GM21576 (cell line): ENCODE results near the gene YARS1.

ENCODE experiments used
- ATAC-seq: cut with Tn5 transposase; IDR thresholded peaks from one replicate; pipeline ENCODE4 v1.9.1; 2021; ENCODE audit warnings: mild to moderate bottlenecking, moderate library complexity; ENCODE audit not compliant: unreplicated experiment

YARS1 gene

DNA sequence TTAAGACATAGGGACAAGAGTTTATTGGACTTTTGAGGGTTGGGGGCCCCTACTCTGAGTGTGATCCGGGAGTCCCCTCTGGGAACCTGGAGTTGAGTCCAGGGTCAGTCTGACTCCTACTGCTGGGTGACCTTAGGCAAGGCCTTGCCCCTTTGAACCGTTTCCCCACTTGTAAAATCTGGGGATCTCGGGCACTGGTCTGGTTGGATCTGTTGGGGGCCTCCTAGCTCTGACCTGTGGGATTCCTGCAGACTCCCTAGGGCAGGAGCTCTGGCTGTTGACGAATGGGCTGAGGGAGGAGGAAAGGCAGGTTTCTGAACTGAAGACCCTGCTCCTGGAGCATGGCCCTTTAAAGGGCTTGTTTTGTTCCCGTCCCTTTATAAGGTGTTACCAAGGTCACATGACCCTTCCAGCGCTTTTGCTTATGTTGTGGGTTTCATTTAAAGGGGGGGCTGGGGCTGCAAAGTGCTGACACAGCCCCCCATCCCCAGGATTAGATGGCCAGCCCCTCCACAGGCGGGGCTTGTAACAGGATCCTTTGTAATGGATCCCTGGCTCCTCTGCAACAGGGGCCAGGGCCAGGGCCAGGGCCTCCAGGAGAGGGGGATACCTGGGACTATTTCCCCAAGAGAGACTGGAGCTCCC is 50.7 kb downstream of the YARS1 start:
- no peak for ATAC-seq

GRCh38 chr1:32765570-32766327 is 51.4 kb downstream of the YARS1 start:
- no peak for ATAC-seq

DNA sequence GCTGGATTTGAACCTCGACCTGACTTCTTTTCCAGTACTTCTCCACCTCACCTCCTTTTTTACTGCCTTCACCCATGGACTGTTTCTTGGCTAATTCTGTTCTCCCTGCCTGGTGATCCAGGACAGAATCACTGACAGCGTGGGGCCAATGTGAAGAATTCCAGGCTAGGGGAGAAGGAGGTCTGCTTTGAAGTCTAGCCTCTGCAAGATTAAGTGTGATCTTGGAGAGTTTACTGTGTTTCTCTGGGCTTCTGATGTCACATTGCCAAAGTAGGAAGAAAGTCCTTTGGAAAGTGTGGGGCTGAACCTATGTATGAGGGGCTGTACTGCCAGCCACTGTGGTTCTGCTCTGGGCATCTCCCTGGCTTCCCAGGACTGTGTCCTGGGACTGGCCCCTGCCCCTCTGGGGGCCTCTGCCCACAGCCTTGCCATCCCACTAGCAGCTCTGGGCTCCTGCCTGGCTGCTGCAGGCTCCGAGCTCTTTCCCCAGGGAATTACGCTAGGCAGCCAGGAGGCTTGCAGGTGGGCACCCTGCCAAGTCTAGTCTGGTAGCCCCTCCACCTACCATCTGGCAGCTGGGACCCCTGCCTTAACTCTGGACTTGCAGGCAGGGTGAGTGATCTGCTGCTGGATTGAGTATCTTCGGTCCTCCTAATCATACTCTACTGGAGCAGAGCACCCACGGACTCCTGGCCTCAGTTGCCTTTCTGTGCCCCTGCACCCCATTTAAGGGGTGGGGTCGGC is 52.2 kb downstream of the YARS1 start:
- no peak for ATAC-seq

- ATAC-seq: no peak
These were observed 53.9 kb downstream of the YARS1 start for GRCh38 chr1:32763221-32763620.

- no peak for ATAC-seq
These were observed 55.2 kb downstream of the YARS1 start for GRCh38 chr1:32761936-32762335.

DNA sequence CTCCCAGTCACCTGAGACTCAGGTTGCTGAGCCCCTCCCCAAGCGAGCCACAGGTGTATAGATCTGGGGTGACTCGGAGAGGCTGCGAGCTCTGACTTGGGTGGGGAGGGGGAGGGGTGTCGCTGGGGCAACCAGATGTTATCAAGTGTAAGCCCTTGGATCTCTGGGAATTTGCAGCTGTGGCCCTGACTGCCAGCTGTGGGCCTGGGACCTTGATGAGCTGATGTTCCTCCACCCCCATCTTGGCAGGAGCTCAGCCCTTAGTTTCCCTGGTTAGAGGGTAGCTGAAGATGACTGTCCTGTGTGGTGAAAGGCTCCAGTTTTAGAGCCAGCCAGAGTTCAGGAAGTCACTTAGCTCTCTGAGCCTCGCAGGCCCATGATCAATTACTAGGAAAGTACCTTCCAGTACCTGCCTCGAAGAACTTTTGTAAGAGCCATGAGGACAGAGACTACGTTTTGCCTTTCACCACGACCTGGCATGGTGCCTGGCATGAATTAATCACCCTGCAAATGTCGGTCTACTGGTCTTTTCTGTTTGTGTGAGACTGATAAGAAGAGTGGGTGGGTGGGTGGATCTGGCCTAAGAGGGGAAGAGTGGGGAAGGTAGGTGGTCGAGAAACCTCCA is 55.8 kb downstream of the YARS1 start:
- ATAC-seq: no peak

- no peak for ATAC-seq
These were observed 57.0 kb downstream of the YARS1 start for GRCh38 chr1:32759997-32760623.

GRCh38 chr1:32759521-32759981 is 57.6 kb downstream of the YARS1 start:
- no peak for ATAC-seq

DNA sequence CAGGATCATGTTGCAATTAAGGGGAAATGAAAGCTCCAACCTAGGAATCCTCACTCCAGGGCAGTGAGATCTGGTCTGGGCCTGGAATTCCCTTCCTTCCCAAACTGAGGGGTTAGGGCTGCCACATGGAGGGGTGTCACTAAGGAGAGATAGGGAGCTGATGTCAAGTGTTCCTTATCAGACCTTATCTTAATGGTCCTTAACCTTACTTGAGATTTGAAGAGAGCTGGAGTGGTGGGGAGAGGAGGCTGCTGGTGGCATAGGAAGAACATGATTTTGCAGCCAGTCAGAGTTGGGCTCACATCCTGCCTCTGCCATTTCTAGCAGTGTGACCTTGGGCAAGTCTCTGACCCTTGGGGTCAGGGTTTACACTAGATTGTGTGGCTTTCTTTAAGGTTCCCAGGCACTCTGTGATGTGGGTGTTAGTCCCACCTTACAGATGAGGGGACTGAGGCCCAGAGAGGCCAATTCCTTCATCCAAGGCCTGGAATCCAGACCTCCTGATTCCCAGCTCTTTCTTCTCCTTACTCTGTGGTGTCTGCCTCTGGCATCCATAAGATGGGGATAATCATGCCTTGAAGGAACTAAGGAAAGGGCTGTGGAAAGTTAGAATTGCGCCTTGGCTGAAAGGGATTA is 58.2 kb downstream of the YARS1 start:
- no peak for ATAC-seq

- no peak for ATAC-seq
These were observed 58.9 kb downstream of the YARS1 start for GRCh38 chr1:32758177-32758794.

- ATAC-seq: no peak
These were observed 59.8 kb downstream of the YARS1 start for GRCh38 chr1:32757213-32757895.

GRCh38 chr1:32755810-32756159 is 61.4 kb downstream of the YARS1 start:
- ATAC-seq: no peak

- ATAC-seq: no peak
These were observed 61.9 kb downstream of the YARS1 start for GRCh38 chr1:32755098-32755809.

DNA sequence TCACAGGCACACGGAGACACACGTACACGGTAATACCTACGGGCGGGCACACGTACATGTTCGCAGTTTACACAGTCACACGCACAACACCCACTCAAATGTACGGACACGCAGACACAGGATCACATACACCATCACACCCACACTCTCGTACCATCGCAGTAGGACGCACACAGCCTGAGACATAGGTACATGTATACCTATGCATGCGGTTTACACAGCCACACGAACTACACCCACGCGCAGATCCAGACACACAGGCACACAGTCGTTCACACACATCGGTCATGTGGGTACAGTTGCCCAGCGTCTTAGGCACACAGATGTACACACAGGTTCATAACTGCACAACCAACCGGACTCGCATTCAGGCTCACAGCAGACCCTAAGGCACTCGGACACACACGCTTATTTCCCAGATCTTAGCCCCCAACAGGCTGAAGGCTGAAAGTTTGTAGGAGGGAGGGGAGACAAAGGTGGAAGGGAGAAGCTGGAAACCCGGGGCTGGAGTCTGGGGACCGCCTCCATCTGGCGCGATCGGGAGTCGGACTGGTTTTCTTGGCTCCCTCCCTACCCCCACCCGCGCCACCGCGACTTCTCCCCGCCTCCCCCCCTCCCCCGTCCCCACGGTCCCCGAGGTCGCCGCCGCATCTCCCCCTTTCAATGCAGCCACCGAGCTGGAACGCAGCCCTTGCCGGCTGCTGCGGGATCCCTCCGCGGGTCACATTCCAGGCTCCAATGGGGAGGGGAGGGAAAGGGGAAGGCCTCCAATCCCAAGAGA is 62.7 kb downstream of the YARS1 start:
- no peak for ATAC-seq

GRCh38 chr1:32753532-32754316 is 63.4 kb downstream of the YARS1 start:
- ATAC-seq: no peak

DNA sequence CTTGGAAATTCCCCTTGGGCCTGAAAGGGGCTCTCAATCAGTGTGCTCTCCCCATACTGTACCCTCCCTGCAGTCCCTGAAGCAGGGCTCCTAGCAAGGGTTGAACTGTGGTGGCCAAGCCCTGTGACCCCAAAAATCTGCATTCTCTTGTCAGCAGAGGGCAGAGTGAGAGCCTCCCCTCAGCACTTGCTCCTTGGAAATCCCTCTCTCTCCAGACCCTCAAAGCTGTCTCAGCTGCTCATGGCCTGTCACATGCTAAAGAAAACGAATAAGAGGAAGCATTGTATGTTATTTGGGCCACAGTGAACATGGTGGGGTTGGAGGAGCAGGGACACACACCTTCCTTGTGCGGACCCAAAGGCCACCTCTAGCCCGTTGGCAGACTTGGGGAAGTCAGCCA is 67.4 kb downstream of the YARS1 start:
- ATAC-seq: no peak

DNA sequence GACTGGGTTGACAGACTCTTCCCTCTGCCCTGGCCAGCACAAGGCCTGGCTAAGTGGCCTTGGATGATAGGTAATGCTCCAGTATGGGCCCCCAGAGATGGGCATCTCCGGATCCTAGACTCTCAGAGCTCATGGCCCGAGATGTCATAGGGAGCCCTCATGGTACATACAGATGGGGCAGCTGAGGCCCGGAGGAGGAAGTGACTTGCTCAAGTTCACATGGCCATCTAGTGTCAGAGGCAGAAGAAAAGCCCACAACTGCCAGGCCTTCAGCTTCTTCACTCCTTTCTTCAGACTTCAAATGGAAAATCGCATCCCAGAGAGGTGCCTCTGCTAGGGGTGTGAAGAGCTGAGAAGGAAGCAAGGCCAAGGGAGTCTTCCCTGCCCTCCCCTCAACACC is 67.8 kb downstream of the YARS1 start:
- ATAC-seq: no peak
